Mesendoderm (in vitro differentiated cells): Measurements from ENCODE around the gene MRS2.
A peak's percentile ranks its signal among the peaks of the same experiment; 100 is the strongest.
"Not testable (repeated sequence)": the region's sequence is repeated elsewhere in the genome, so short reads cannot be mapped to it uniquely, and the experiment has no call there.

Experiments
- DNase-seq: peaks from one replicate; pipeline ENCODE4 v3.0.0; 2013
- H2AK5ac ChIP-seq: 2 replicates; pipeline ENCODE4 v1.6.1; 2013; ENCODE audit warnings: low read length, inconsistent platforms
- H2BK120ac ChIP-seq: 2 replicates; pipeline ENCODE4 v1.6.1; 2013; ENCODE audit warnings: low read depth, mild to moderate bottlenecking, low read length, moderate library complexity, mixed read lengths
- H2BK15ac ChIP-seq: replicated peaks from 2 replicates; pipeline ENCODE4 v1.6.1; 2013; ENCODE audit warnings: low read depth, mild to moderate bottlenecking, moderate library complexity
- H2BK5ac ChIP-seq: 2 replicates; pipeline ENCODE4 v1.6.1; 2013; ENCODE audit warnings: low read length, inconsistent platforms
- H3K18ac ChIP-seq: 2 replicates; pipeline ENCODE4 v1.6.1; 2013; ENCODE audit warnings: mild to moderate bottlenecking, low read length, mixed read lengths
- H3K23ac ChIP-seq: one replicate; pipeline ENCODE4 v1.6.1; 2013; ENCODE audit warnings: low read length
- H3K27ac ChIP-seq: 2 replicates; pipeline ENCODE4 v1.5.1; 2013; ENCODE audit warnings: low read depth, mild to moderate bottlenecking, inconsistent platforms, low read length, moderate library complexity
- H3K27me3 ChIP-seq: 2 replicates; pipeline ENCODE4 v1.6.1; 2013; ENCODE audit warnings: low read length, control low read depth, mild to moderate bottlenecking, inconsistent platforms; ENCODE audit not compliant: insufficient read depth, poor library complexity
- H3K36me3 ChIP-seq: 2 replicates; pipeline ENCODE4 v1.6.1; 2013; ENCODE audit warnings: low read length, inconsistent platforms; ENCODE audit not compliant: control insufficient read depth, insufficient read depth
- H3K4ac ChIP-seq: one replicate; pipeline ENCODE4 v1.6.1; 2013; ENCODE audit warnings: low read depth, mild to moderate bottlenecking, low read length, moderate library complexity
- H3K4me1 ChIP-seq: 2 replicates; pipeline ENCODE4 v1.6.1; 2013; ENCODE audit warnings: low read depth, low read length, inconsistent platforms; ENCODE audit not compliant: control insufficient read depth
- H3K4me2 ChIP-seq: 2 replicates; pipeline ENCODE4 v1.6.1; 2013; ENCODE audit warnings: low read length
- H3K4me3 ChIP-seq: 2 replicates; pipeline ENCODE4 v1.5.1; 2013; ENCODE audit warnings: mild to moderate bottlenecking, low read length
- H3K56ac ChIP-seq: one replicate; pipeline ENCODE4 v1.6.1; 2013; ENCODE audit warnings: low read length
- H3K79me1 ChIP-seq: 2 replicates; pipeline ENCODE4 v1.6.1; 2013; ENCODE audit warnings: low read length, inconsistent platforms
- H3K79me2 ChIP-seq: 2 replicates; pipeline ENCODE4 v1.6.1; 2013; ENCODE audit warnings: mild to moderate bottlenecking, low read length; ENCODE audit not compliant: control insufficient read depth, insufficient read depth
- H3K9ac ChIP-seq: 2 replicates; pipeline ENCODE4 v1.6.1; 2013; ENCODE audit warnings: low read length, inconsistent platforms
- H4K5ac ChIP-seq: one replicate; pipeline ENCODE4 v1.6.1; 2013; ENCODE audit warnings: low read length
- H4K8ac ChIP-seq: one replicate; pipeline ENCODE4 v1.6.1; 2013; ENCODE audit warnings: low read depth, mild to moderate bottlenecking, control low read depth, low read length, moderate library complexity
- WGBS: extraction: QIAGEN DNeasy Blood & Tissue Kit; methylation state at CpG from one replicate; pipeline ENCODE4 v1.1.7; 2013; ENCODE audit warnings: low lambda C conversion rate, missing lambda C conversion rate; ENCODE audit not compliant: insufficient coverage; ENCODE audit errors: extremely low coverage; 5-methylcytosine and 5-hydroxymethylcytosine counted together

The MRS2 gene

DNA sequence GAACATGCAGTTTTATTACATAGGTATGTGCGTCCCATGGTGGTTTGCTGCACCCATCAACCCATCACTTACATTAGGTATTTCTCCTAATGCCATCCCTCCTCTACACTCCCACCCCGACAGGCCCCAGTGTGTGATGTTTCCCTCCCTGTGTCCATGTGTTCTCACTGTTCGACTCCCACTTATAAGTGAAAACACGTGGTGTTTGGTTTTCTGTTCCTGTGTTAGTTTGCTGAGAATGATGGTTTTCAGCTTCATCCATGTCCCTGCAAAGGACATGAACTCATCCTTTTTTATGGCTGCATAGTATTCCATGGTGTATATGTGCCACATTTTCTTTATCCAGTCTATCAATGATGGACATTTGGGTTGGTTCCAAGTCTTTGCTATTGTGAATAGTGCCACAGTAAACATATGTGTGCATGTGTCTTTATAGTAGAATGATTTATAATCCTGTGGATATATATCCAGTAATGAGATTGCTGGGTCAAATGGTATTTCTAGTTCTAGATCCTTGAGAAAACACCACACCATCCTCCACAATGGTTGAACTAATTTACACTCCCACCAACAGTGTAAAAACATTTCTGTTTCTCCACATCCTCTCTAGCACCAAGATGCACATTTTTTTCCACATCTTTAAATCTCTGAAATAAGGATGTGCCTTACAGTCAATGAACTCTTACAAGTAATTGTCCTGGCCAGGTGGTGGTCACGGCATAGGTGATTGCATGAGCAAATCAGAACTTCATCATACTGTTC is 18.2 kb upstream of the MRS2 start:
- DNase-seq, H3K18ac ChIP-seq, H3K4ac ChIP-seq, H3K23ac ChIP-seq, H3K4me2 ChIP-seq, H3K4me3 ChIP-seq, H2BK120ac ChIP-seq, H3K79me2 ChIP-seq, H3K27me3 ChIP-seq, H3K36me3 ChIP-seq, H3K9ac ChIP-seq, H3K79me1 ChIP-seq, H4K5ac ChIP-seq, H3K4me1 ChIP-seq, H3K56ac ChIP-seq, H2BK5ac ChIP-seq, H2AK5ac ChIP-seq, H2BK15ac ChIP-seq, H3K27ac ChIP-seq, H4K8ac ChIP-seq: not testable (repeated sequence)
- WGBS = no CpG with 5 or more reads among the region's 5 CpGs

DNA sequence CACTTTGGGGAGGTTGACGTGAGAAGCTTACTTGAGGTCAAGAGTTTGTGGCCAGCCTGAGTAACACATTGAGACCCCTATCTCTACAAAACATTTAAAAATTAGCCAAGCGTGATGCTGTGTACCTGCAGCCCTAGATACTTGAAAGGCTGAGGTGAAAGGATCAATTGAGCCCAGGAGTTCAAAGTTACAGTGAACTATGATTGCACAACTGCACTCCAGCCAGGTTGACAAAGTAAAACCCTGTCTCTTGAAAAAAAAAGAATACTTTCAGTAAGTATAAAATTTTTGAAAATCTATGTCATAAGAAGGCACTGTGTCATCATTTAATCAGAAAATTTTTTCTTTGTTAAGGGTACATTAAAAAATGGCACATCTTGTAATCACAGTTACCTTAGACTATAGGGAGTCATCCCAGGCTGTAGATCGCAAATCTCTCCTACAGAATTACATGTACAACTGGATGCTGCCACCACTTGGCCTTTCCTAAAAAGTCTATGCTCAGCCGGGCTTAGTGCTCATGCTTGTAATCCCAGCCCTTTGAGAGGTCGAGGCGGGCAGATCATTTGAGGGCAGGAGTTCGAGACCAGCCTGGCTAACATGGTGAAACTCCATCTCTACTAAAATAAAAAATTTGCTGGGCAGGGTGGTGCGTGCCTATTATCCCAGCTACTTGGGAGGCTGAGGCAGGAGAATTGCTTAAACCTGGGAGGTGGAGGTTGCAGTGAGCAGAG is 17.0 kb upstream of the MRS2 start:
- Histone ChIP-seq H3K27ac (no peak overlapping the region), H2BK5ac (no peak overlapping the region), H3K4me1 (no peaks in the 10 kb centered on the region), H3K79me1 (no peaks in the 10 kb centered on the region), H3K23ac (no peak overlapping the region), H3K56ac (no peak overlapping the region), H3K27me3 (no peaks in the 10 kb centered on the region), H3K4me3 (no peak overlapping the region), H3K4me2 (no peak overlapping the region), H3K18ac (no peak overlapping the region), H3K79me2 (no peaks in the 10 kb centered on the region), H4K5ac (no peak overlapping the region), H3K9ac (no peak overlapping the region), H3K4ac (no peak overlapping the region), H4K8ac (no peak overlapping the region), H2AK5ac (no peak overlapping the region), H3K36me3 (no peaks in the 10 kb centered on the region), H2BK120ac (no peak overlapping the region), H2BK15ac (no peak overlapping the region)
- WGBS = no CpG with 5 or more reads among the region's 8 CpGs
- DNase-seq = no peak

DNA sequence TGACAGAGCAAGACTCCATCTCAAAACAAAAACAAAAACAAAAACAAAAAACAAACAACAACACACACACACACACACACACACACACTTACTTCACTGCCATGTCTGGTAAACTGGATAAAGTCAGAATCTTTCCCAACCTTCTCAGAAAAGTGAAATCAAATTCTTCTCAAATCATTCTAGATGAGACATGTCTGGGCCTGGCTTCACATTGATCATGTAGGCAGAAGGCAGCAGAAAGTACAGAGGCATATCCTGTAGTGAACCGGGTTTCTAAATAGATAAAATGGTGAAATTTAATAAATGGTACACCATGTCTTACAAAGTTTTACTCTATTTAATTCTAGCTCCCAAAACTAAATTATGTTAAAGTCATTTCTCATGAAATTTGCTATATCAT is 14.9 kb upstream of the MRS2 start:
- no peak overlapping the region for H3K4ac ChIP-seq
- H2BK120ac ChIP-seq = no peak overlapping the region
- no peak overlapping the region for H2BK15ac ChIP-seq
- no peak overlapping the region for H4K5ac ChIP-seq
- H3K27ac ChIP-seq = no peak overlapping the region
- no peak overlapping the region for H3K18ac ChIP-seq
- no peak for DNase-seq
- no peak overlapping the region for H4K8ac ChIP-seq
- no peaks in the 10 kb centered on the region for H3K27me3 ChIP-seq
- H2BK5ac ChIP-seq = no peak overlapping the region
- no peak overlapping the region for H2AK5ac ChIP-seq
- no peaks in the 10 kb centered on the region for H3K36me3 ChIP-seq
- H3K4me1 ChIP-seq = no peaks in the 10 kb centered on the region
- no peak overlapping the region for H3K4me2 ChIP-seq
- H3K56ac ChIP-seq = no peak overlapping the region
- WGBS = no CpG with 5 or more reads among the region's 1 CpG
- H3K79me2 ChIP-seq = no peaks in the 10 kb centered on the region
- H3K79me1 ChIP-seq = no peaks in the 10 kb centered on the region
- no peak overlapping the region for H3K23ac ChIP-seq
- no peak overlapping the region for H3K9ac ChIP-seq
- no peak overlapping the region for H3K4me3 ChIP-seq

DNA sequence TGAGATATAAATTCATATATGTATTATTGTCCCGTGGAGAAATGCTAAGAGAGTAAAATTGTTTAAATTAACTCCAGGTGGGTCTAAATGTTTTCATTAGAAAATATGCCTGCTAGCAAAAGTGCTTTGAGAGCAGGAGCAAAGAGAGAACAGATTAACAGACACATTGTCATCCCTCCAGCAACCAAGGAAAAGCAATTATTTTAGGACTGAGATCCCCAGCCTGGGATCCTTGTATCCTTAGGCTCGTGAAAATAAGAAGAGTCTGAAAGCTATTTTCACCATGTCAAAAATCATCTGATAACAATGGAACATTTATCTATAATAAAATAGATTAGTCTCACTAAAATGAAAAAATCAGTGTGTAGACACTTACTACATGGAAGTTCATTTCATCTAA is 11.5 kb upstream of the MRS2 start:
- DNase-seq = no peak
- WGBS = no CpG with 5 or more reads among the region's 2 CpGs
- Histone ChIP-seq H2AK5ac (no peak overlapping the region), H3K79me2 (no peaks in the 10 kb centered on the region), H3K27me3 (no peaks in the 10 kb centered on the region), H3K9ac (no peak overlapping the region), H4K8ac (no peak overlapping the region), H2BK5ac (no peak overlapping the region), H4K5ac (no peak overlapping the region), H3K4me1 (no peaks in the 10 kb centered on the region), H3K27ac (no peak overlapping the region), H3K36me3 (no peaks in the 10 kb centered on the region), H2BK120ac (no peak overlapping the region), H3K56ac (no peak overlapping the region), H3K4me3 (no peak overlapping the region), H3K4ac (no peak overlapping the region), H3K18ac (no peak overlapping the region), H2BK15ac (peak overlapping the region; percentile 36), H3K4me2 (no peak overlapping the region), H3K23ac (no peak overlapping the region), H3K79me1 (no peaks in the 10 kb centered on the region)

DNA sequence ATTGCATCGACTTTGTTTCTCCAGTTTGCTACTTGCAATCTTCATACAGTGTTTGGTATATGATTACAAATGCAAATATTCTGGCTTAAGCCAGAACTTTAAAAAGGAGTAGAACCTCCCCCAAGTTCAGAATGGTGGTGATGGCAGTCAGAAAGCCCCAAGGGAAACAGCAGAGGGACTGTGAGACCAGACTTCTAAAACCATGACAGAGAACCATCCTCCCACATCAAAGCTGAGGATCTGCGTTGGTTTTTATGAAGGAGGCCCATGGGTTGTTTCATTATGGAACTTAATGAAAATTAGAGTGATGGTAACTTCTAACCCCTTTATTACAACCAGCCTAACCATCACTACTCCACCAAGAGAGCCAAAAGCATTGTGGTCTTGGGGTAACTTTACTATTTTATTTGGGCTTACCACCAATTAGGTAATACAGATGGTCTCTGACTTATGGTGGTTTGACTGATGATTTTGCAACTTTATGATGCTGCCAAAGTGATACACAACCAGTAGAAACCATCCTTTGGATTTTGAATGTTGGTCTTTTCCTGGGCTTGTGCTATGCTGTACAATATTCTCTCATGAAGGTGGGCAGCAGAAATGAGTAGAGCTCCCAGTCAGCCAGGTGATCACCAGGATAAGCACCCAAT is 10.9 kb upstream of the MRS2 start:
- Histone ChIP-seq H3K4me2 (no peak overlapping the region), H3K9ac (no peak overlapping the region), H3K27ac (no peak overlapping the region), H4K8ac (no peak overlapping the region), H3K27me3 (no peaks in the 10 kb centered on the region), H3K18ac (no peak overlapping the region), H2BK15ac (no peak overlapping the region), H3K23ac (no peak overlapping the region), H3K4me1 (no peaks in the 10 kb centered on the region), H3K36me3 (no peaks in the 10 kb centered on the region), H2BK5ac (no peak overlapping the region), H3K56ac (no peak overlapping the region), H4K5ac (no peak overlapping the region), H2BK120ac (no peak overlapping the region), H3K79me1 (no peaks in the 10 kb centered on the region), H2AK5ac (no peak overlapping the region), H3K4ac (no peak overlapping the region), H3K79me2 (no peaks in the 10 kb centered on the region), H3K4me3 (no peak overlapping the region)
- no peak for DNase-seq
- WGBS = no CpG with 5 or more reads among the region's 2 CpGs
